ENCODE data around the gene SBNO2.

DNA sequence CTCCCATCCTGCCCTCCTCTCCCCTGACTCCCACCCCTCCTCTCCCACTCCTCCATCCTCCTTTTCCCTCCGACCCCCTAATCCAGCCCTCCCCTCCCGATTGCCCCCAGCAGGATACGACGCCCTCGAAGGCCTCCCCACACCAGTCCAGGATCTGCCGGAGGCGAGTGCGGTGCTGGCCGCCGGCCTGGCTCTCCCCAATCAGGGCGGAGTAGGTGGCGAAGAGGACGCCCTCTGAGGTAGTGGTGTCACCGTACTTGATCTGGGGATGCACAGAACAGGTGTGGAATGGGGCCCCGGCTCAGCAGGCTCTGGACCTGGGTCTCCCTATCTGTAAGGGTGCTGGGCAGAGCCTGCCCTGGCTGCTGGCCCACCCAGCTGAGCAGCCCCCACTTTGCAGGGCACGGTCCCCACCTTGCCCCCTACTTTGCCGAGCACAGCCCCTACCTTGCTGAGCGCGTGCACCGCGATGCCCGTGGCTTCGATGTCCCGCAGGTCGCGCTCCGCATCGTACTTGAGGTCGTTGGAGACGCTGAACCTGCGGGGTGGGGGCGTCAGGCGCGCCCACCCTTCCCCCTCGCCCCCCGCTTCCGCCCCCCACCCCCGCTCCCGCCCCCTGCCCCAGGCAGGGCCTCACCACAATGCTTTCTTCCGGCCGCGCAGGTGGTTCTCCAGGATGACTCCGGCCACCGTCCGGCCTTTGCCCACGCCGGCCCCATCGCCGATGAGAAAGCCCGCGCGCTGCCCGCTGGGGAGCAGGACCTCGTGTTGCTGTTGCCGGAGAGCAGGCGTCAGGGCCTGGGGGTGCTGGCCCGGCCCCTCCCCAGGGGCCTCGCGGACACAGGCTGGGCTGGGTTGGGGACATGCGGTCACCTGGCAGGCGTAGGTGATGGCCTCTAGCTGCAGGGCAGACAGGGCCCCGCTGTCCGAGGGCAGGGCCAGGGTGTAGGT, 51.8 kb downstream of the SBNO2 start:
- TF ChIP-seq REST (IDR thresholded peaks at IDR 0.05; ENCODE audit: insufficient read depth in 1 of 2, low read depth in 2 of 2, low read length in 2 of 2), result no peak
- TF ChIP-seq POLR2AphosphoS5 (IDR thresholded peaks at IDR 0.05; ENCODE audit: low read depth, low read length), result no peak
- TF ChIP-seq TAF1 (IDR thresholded peaks at IDR 0.05; ENCODE audit: borderline replicate concordance, insufficient read depth, low read length), result no peak
- no peak for TF ChIP-seq FOXP2 (optimal IDR thresholded peaks at IDR 0.05; ENCODE audit: borderline replicate concordance, extremely low read depth, extremely low read length, insufficient read depth)
- TF ChIP-seq SIN3A (IDR thresholded peaks at IDR 0.05; ENCODE audit: borderline replicate concordance, insufficient read depth, low read length), result no peak
